Posterior vena cava (tissue), 2 donors: Measurements from ENCODE around the gene OPN1SW. TPM values are rescaled to one million over a fixed set of nuclear protein-coding genes. Genes with fewer than 3 reads are reported as not detected.

Experiments
- DNase-seq: peaks from one replicate; pipeline ENCODE4 v3.0.0-alpha.2; 2020; ENCODE audit warnings: low spot score
- intact Hi-C, 2 donors: fragments of 100-400 bp; cut with DNase I; formaldehyde crosslinking; loops; one replicate each; pipeline versions ENCODE4 v1.14.1 to v1.14.2; 2022 to 2023
- total RNA-seq, 2 donors: library from RNA; stranded (reverse); fragmentation: NEBNext Ultra II Directional; extraction: Animal tissue kit (Norgen Biotek cat#: 25700); gene quantifications; one replicate each; pipeline ENCODE4 v1.2.1, GENCODE V29; 2021
- donor health status: DM: yes; HTN: yes; CAD: no.
- donor health status: DM: yes; HTN: yes; CAD: no.

The OPN1SW gene
- total RNA-seq, 2 donors from 2014 or later: not detected

GRCh38 chr7:128794436-128794835 lies 18.8 kb upstream of the OPN1SW start:
- intact Hi-C loops: no loop called here

DNA sequence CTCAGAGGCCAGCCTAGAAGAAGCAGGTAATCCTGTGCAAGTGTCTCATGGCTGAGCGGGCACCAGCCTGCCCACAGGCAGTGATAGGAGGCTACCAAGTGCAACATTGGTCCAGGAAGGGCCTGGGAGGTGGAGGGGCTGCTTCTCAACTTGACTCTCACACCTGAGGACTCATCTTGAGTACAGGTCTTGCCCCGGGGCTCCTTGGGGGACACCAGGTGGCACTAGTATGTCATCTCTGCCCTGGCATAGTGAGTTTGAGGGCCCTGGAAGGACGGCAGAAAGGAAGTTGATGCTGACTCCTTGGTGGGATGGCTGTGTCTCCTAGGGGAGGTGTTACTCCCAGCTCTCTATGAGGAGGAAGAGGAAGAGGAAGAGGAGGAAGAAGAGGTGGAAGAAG lies 18.4 kb upstream of the OPN1SW start:
- intact Hi-C loops: no loop called here
- DNase-seq: no peak

More at GRCh38 chr7:128794436-128794835, 18.8 kb upstream of the OPN1SW start:
- DNase-seq: no peak

- intact Hi-C loops: no loop called here
- DNase-seq: no peak
These were observed 17.6 kb upstream of the OPN1SW start for GRCh38 chr7:128793181-128793547.

- intact Hi-C loops: no loop called here
These were observed 17.0 kb upstream of the OPN1SW start for GRCh38 chr7:128792471-128793180.

GRCh38 chr7:128791972-128792327 lies 16.4 kb upstream of the OPN1SW start:
- intact Hi-C loops: no loop called here
- DNase-seq: no peak

More at GRCh38 chr7:128792471-128793180, 17.0 kb upstream of the OPN1SW start:
- no peak for DNase-seq

- intact Hi-C loops: no loop called here
- peak; percentile 86 for DNase-seq
These were observed 15.8 kb upstream of the OPN1SW start, which contains the start of gene CCDC136 for GRCh38 chr7:128791121-128791971. Gene CCDC136 (plus strand): TSS chr7:128791968. CDS start chr7:128792412, 444 bp downstream.

DNA sequence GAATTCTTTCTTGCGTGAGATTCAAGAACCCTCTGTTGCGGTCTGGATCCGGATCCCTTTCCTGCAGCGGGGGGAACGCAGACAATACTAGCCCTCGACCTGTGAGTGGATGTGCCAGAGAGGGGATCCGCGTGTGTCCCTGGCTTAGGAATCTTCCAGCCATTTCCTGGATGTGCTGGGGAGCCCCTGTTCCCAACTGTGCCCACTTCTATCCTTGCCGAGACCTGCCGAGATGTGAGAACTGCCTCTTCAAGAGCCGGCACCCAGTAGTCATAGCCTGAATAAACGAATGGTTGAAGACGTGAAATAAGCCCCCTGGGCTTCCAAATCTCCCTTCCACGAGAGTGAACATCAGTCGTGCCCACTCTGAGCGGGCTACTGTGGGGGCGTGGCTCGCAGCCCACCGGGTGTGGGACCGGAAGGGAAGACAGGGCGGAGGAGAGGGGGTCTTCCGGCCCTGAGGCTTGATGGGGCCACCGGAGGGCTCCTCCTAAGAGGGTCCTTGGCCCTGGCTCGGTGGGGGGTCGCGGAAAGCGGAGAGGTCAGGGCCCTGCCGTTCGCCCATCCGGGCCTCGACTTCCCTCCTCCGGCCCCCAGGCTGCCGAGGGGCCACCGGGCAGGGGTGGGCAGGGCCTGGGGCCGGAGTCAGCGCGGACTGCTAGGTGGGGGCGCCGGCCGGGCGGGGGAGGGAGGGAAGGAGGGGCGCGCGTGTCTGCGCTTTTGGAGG lies 14.9 kb upstream of the OPN1SW start:
- intact Hi-C loops: no loop called here
- DNase-seq: no peak

- no peak for DNase-seq
- intact Hi-C loops: no loop called here
These were observed 13.1 kb upstream of the OPN1SW start for GRCh38 chr7:128788446-128789412.

- intact Hi-C loops: no loop called here
- DNase-seq: no peak
These were observed 10.1 kb upstream of the OPN1SW start for GRCh38 chr7:128785738-128786137.

DNA sequence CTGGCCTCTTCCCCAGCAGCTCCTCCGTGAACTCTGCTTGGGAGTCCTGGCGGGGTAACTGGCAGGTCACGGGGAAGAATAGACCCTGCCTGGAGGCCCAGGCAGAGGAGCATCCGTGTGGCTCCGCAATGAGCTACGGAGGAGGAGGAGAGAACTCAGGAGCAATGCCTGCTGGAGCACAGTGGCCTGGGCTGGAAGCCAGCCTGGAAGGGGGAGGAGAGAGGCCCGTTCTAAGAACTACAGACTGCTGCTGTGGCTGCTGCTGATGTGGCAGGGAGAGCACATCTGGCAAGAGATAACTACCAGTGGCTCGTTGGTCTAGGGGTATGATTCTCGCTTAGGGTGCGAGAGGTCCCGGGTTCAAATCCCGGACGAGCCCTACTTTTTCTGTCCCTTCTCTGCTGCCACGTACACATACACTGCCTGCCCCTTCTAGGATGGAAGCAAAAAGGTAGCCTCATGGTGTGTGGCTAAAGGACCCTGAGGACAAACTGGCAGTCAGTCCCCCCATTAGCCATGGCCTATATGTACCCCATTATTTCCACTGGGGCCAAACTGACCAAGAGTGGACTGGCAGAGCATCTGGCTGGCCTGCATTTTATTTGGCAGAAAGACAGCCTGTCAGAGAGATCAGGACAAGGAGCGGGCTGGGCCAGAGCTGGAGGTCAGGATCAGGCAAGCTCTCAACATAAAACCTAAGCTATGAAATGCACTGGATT lies 7.7 kb upstream of the OPN1SW start:
- intact Hi-C loops: loop anchor here in 1 of 2 donors (5.0 kb wide), 1 partner anchor 49 kb away; the partner anchor contains the start of gene FLNC
- DNase-seq: peak; percentile 95

DNA sequence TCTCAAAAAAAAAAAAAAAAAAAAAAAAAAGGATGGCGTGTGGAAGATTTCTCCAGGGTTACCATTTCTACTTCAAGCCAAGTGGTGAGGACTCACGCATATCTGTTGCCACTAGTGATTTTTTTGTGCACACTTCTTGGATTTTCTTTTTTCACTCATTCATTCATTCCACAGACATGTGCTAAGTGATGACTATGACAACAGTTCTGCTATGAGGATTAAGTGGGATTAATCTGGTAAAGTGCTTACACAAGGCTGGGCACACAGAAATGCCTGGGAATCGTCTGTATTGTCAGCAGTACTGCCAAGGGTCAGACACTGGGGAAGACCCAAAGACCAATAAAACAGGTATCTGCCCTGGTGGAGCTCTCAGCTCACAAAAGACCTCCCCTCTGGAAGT lies 6.3 kb upstream of the OPN1SW start:
- intact Hi-C loops: loop anchor here in 1 of 2 donors (5.0 kb wide), 1 partner anchor 50 kb away; the partner anchor contains the start of gene FLNC
- no peak for DNase-seq

- intact Hi-C loops: loop anchor here in 1 of 2 donors (5.0 kb wide), 1 partner anchor 51 kb away; the partner anchor contains the start of gene FLNC
- no peak for DNase-seq
These were observed 5.5 kb upstream of the OPN1SW start for GRCh38 chr7:128781126-128781525.

DNA sequence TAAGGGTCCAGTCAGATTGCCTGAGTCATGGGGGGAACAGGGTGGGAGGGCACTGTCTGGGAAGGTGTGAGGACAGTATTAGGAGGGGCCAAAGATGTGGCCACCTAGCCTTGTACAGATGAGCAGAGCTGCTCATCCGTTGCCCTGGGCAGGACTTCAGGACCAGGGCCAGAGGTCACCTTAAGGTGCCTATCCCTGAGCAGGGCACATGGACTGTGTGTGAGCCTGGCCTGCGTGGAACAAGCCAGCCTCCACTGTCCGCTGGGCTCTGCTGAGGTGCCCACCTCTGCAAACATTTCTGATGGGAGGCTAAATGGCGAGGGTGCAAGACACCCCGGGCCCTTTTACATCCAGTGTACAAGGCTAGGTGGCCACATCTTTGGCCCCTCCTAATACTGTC lies 3.4 kb upstream of the OPN1SW start:
- DNase-seq: no peak
- intact Hi-C loops: no loop called here

DNA sequence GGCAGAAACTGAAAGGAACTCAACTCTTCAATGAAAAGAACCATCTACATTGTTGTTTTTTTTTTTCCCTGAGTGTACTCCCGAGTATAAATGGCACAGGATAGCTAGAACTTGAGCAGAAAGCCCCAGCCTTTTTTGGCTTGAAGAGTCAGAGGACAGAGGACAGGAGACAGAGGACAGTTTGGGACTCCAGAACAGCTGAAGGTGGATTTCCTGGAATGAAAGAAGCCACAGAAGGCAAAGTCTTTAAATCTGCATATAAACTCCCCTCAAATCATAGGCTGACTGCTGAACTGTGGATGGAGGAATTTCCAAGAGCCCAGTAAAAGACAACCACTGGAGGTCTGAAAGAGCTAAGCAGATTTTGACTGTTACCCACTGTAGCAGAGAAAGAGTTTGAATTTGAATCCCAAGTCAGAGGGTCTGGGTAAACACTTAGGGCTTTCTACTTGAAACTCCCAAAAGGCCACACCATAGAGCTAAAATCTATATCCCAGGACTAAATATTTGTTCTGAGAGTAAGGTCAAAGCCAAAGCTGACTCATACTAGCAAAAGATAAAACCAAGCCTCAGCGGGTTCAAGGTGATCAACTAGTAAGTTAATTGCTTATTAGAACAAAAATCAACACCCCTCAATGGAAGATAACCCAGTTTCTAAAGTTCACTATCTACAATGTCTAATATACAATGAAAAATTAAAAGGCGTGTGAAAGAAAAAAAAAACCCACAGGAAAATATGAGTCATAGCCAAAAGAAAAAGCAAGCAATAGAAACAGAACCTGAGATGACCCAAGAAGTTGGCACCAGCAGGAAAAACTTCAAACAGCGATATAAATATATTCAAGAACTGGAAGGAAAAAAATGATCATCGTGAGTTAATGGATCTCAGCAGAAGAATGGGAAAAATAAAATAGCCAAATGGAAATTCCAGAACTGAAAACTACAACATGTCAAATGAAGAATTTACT lies 1.8 kb upstream of the OPN1SW start:
- no peak for DNase-seq

DNA sequence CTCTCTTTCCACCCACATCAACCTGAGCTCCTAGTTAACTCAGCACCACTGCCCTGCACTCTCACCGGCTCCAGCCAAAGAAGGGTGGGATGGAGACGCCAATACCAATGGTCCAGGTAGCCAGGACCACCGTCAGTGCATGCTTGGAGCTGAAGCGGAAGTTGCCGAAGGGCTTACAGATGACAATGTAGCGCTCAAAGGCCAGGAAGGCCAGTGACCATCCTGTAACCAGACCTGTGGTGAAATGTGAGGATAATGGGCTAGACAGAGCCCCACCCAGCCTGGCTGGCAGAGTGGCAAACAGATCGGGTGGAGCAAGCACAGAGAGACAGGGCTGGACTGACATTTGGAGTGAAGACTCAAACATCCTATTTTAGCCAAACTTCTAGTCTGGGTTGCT lies 673 bp downstream of the OPN1SW start:
- DNase-seq: no peak

More for the DNA sequence above, 1.8 kb upstream of the OPN1SW start:
- intact Hi-C loops: no loop called here

DNA sequence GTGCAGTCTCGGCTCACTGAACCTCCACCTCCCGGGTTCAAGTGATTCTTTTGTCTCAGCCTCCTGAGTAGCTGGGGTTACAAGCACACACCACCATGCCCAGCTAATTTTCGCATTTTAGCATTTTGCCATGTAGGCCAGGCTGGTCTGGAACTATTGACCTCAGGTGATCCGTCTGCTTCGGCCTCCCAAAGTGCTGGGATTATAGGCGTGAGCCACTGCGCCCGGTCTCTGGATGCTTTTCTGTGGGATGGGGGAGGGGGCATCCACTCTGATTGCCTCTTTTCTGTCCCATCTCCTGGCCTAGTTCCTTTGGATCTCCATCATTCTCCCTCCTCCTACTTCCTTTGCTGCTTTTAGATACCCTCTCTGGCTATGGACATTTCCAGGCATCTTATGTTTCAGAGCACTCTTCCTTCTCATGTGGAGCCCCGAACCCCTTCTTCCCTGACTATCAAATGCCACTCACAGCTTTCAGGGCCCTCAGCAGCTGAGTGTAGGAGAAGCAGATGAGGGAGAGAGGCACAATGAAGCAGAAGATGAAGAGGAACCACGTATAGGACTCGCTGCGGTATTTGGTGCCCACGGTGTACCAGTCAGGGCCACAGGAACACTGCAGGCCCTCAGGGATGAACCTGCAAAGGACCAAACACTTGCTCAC lies 1.4 kb downstream of the OPN1SW start:
- DNase-seq: no peak
- intact Hi-C loops: no loop called here

More for the DNA sequence above, 673 bp downstream of the OPN1SW start:
- intact Hi-C loops: no loop called here
